ENCODE measurements around the gene SLC9A9. TPM values are rescaled to one million over a fixed set of nuclear protein-coding genes. Genes with fewer than 3 reads are reported as not detected.

The SLC9A9 gene
- total RNA-seq, 1 donor from 2014 or later: 0.22 TPM

- peaks cover 2% of the 10 kb centered on the region for H3K36me3 Mint-ChIP-seq
- TF ChIP-seq CTCF (IDR thresholded peaks at IDR 0.05) (no peak), EZH2 (IDR thresholded peaks at IDR 0.05) (no peak), EZH2phosphoT487 (IDR thresholded peaks at IDR 0.05) (no peak)
- no peak overlapping the region for H3K27ac Mint-ChIP-seq
- H3K9ac ChIP-seq: no peak overlapping the region
- DNase-seq (ENCODE audit: low spot score): no peak
- no peaks in the 10 kb centered on the region for H3K36me3 ChIP-seq
- H3K4me3 ChIP-seq: no peak overlapping the region
- H3K9me3 ChIP-seq (ENCODE audit: low read depth): no peaks in the 10 kb centered on the region
- H3K4me1 ChIP-seq: peaks cover 13% of the 10 kb centered on the region
- H3K4me3 Mint-ChIP-seq: no peak overlapping the region
- peaks cover 24% of the 10 kb centered on the region for H3K27me3 Mint-ChIP-seq (ENCODE audit: insufficient read depth, low read depth)
- H3K9me3 Mint-ChIP-seq: no peaks in the 10 kb centered on the region
- H4K20me1 ChIP-seq (ENCODE audit: low read depth): no peaks in the 10 kb centered on the region
- H3K4me1 Mint-ChIP-seq: peaks cover 35% of the 10 kb centered on the region
- peaks cover 6% of the 10 kb centered on the region for H3F3A ChIP-seq (ENCODE audit: low read depth)
- H3K4me2 ChIP-seq: no peak overlapping the region
- no peak overlapping the region for H2AFZ ChIP-seq (replicated peaks)
- no peaks in the 10 kb centered on the region for H3K27me3 ChIP-seq
- no peaks in the 10 kb centered on the region for H3K79me2 ChIP-seq (ENCODE audit: low read depth)
- no peak overlapping the region for H3K27ac ChIP-seq
Observed at GRCh38 chr3:143242101-143242500, 606.2 kb downstream of the SLC9A9 start.

GRCh38 chr3:143241481-143241951 lies 606.8 kb downstream of the SLC9A9 start:
- no peak overlapping the region for H3K4me3 Mint-ChIP-seq
- no peak overlapping the region for H3K4me2 ChIP-seq

GRCh38 chr3:143240886-143241285 lies 607.4 kb downstream of the SLC9A9 start:
- Histone ChIP-seq H3F3A (ENCODE audit: low read depth) (peaks cover 17% of the 10 kb centered on the region), H3K79me2 (ENCODE audit: low read depth) (no peaks in the 10 kb centered on the region), H4K20me1 (ENCODE audit: low read depth) (no peaks in the 10 kb centered on the region), H3K27ac (no peak overlapping the region), H3K9me3 (ENCODE audit: low read depth) (no peaks in the 10 kb centered on the region), H3K9ac (no peak overlapping the region), H3K27me3 (no peaks in the 10 kb centered on the region), H3K36me3 (no peaks in the 10 kb centered on the region), H3K4me3 (no peak overlapping the region), H3K4me1 (peaks cover 23% of the 10 kb centered on the region), H2AFZ (replicated peaks) (no peak overlapping the region), H3K4me2 (no peak overlapping the region)
- no peak overlapping the region for H3K4me3 Mint-ChIP-seq
- DNase-seq (ENCODE audit: low spot score): no peak
- no peak overlapping the region for H3K27ac Mint-ChIP-seq
- peaks cover 2% of the 10 kb centered on the region for H3K36me3 Mint-ChIP-seq
- TF ChIP-seq EZH2phosphoT487 (IDR thresholded peaks at IDR 0.05): no peak
- TF ChIP-seq CTCF (IDR thresholded peaks at IDR 0.05): no peak
- no peak for TF ChIP-seq EZH2 (IDR thresholded peaks at IDR 0.05)
- H3K27me3 Mint-ChIP-seq (ENCODE audit: insufficient read depth, low read depth): peaks cover 18% of the 10 kb centered on the region
- H3K9me3 Mint-ChIP-seq: no peaks in the 10 kb centered on the region
- H3K4me1 Mint-ChIP-seq: peaks cover 43% of the 10 kb centered on the region

More at GRCh38 chr3:143241481-143241951, 606.8 kb downstream of the SLC9A9 start:
- no peak overlapping the region for H3K27ac Mint-ChIP-seq
- no peak for DNase-seq (ENCODE audit: low spot score)
- no peak overlapping the region for H3K4me3 ChIP-seq
- H3K79me2 ChIP-seq (ENCODE audit: low read depth): no peaks in the 10 kb centered on the region
- H3K4me1 Mint-ChIP-seq: peaks cover 36% of the 10 kb centered on the region
- no peak overlapping the region for H2AFZ ChIP-seq (replicated peaks)
- peaks cover 11% of the 10 kb centered on the region for H3F3A ChIP-seq (ENCODE audit: low read depth)
- peaks cover 16% of the 10 kb centered on the region for H3K4me1 ChIP-seq
- H3K27ac ChIP-seq: no peak overlapping the region
- H3K9me3 Mint-ChIP-seq: no peaks in the 10 kb centered on the region
- TF ChIP-seq EZH2phosphoT487 (IDR thresholded peaks at IDR 0.05) (no peak), EZH2 (IDR thresholded peaks at IDR 0.05) (no peak), CTCF (IDR thresholded peaks at IDR 0.05) (no peak)
- H3K36me3 Mint-ChIP-seq: peaks cover 2% of the 10 kb centered on the region
- no peaks in the 10 kb centered on the region for H3K27me3 ChIP-seq
- no peaks in the 10 kb centered on the region for H3K9me3 ChIP-seq (ENCODE audit: low read depth)
- H4K20me1 ChIP-seq (ENCODE audit: low read depth): no peaks in the 10 kb centered on the region
- peaks cover 18% of the 10 kb centered on the region for H3K27me3 Mint-ChIP-seq (ENCODE audit: insufficient read depth, low read depth)
- H3K9ac ChIP-seq: no peak overlapping the region
- no peaks in the 10 kb centered on the region for H3K36me3 ChIP-seq

Measured in neural progenitor cell (in vitro differentiated cells).